Measurements from ENCODE around the gene SLC25A36.

DNA sequence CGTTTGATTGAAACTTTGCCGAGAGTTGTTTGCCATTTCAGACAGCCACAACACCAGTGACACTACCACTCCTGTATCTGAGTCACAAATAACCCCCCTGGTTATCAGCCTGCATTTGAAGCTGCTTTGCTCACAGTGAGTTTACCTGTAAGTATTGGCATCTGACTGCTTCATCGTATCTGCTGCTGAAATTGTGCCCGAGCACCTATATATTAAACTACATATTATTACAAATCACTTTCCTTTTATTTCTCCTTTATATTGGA is 70.3 kb downstream of the SLC25A36 start:
- no peak for TF ChIP-seq CTCF (IDR thresholded peaks at IDR 0.05)
- no peak for TF ChIP-seq POLR2A (IDR thresholded peaks at IDR 0.05)

All from vagina (tissue), 2 donors.